GM23338 (cell line): ENCODE data around the gene MPPED1. TPM values are rescaled to one million over a fixed set of nuclear protein-coding genes. Genes with fewer than 3 reads are reported as not detected.

Source experiments
- ATAC-seq: fragments of 200-7000 bp; cut with Tn5 transposase; 3 replicates; pipeline ENCODE4 v1.9.1; 2020
- DNase-seq: peaks from one replicate; pipeline ENCODE4 v3.0.0-alpha.2; 2015; ENCODE audit warnings: low spot score
- H2AFZ ChIP-seq: fragments of 200-600 bp; sonication (generic); 2 replicates; pipeline ENCODE4 v1.8.0; 2016; ENCODE audit warnings: antibody characterized with exemption, mild to moderate bottlenecking, moderate library complexity
- H3F3A ChIP-seq: fragments of 200-600 bp; sonication (generic); replicated peaks from 2 replicates; pipeline ENCODE4 v1.8.0; 2017; ENCODE audit warnings: antibody characterized with exemption, mixed run types, low read depth
- H3K27ac ChIP-seq: fragments of 200-600 bp; sonication (generic); 2 replicates; pipeline ENCODE4 v1.6.1; 2016; ENCODE audit warnings: low read depth
- H3K27me3 ChIP-seq: fragments of 200-600 bp; sonication (generic); 2 replicates; pipeline ENCODE4 v1.8.0; 2016; ENCODE audit warnings: mild to moderate bottlenecking, mixed run types, moderate library complexity; ENCODE audit not compliant: insufficient read depth
- H3K36me3 ChIP-seq: fragments of 200-600 bp; sonication (generic); 2 replicates; pipeline ENCODE4 v1.8.0; 2016; ENCODE audit warnings: mild to moderate bottlenecking; ENCODE audit not compliant: insufficient read depth
- H3K4me1 ChIP-seq: fragments of 200-600 bp; sonication (generic); 2 replicates; pipeline ENCODE4 v1.8.0; 2016; ENCODE audit warnings: mild to moderate bottlenecking, moderate library complexity; ENCODE audit not compliant: insufficient read depth
- H3K4me2 ChIP-seq: fragments of 200-600 bp; sonication (generic); 2 replicates; pipeline ENCODE4 v1.7.1; 2017; ENCODE audit warnings: mixed run types
- H3K4me3 ChIP-seq: fragments of 200-600 bp; sonication (generic); 2 replicates; pipeline ENCODE4 v1.6.1; 2016; ENCODE audit warnings: mixed run types
- H3K79me2 ChIP-seq: fragments of 200-600 bp; sonication (generic); replicated peaks from 2 replicates; pipeline ENCODE4 v1.8.0; 2017; ENCODE audit warnings: mild to moderate bottlenecking; ENCODE audit not compliant: insufficient read depth
- H3K9me2 ChIP-seq: fragments of 200-600 bp; sonication (generic); 2 replicates; pipeline ENCODE4 v1.8.0; 2017; ENCODE audit not compliant: insufficient read depth
- H4K20me1 ChIP-seq: fragments of 200-600 bp; sonication (generic); replicated peaks from 2 replicates; pipeline ENCODE4 v1.8.0; 2017; ENCODE audit warnings: mild to moderate bottlenecking; ENCODE audit not compliant: insufficient read depth
- H3K27ac Mint-ChIP-seq: 2 replicates; pipeline ENCODE4 v1.8.0; 2020; ENCODE audit warnings: inconsistent platforms, mild to moderate bottlenecking, moderate library complexity, mixed read lengths
- H3K27me3 Mint-ChIP-seq: 3 replicates; pipeline ENCODE4 v1.8.0; 2022; ENCODE audit warnings: low read depth, mild to moderate bottlenecking, moderate library complexity, mixed read lengths, inconsistent platforms; ENCODE audit not compliant: insufficient read depth, poor library complexity
- H3K36me3 Mint-ChIP-seq: 3 replicates; pipeline ENCODE4 v1.8.0; 2021; ENCODE audit warnings: low read depth, mild to moderate bottlenecking, inconsistent platforms, moderate library complexity, mixed read lengths
- H3K4me1 Mint-ChIP-seq: 3 replicates; pipeline ENCODE4 v1.8.0; 2020; ENCODE audit warnings: mild to moderate bottlenecking, inconsistent platforms, mixed read lengths
- H3K4me3 Mint-ChIP-seq: 3 replicates; pipeline ENCODE4 v1.8.0; 2021; ENCODE audit warnings: moderate library complexity, mild to moderate bottlenecking, inconsistent platforms, mixed read lengths
- H3K9me3 Mint-ChIP-seq: 3 replicates; pipeline ENCODE4 v1.8.0; 2020; ENCODE audit warnings: moderate library complexity, mild to moderate bottlenecking, inconsistent platforms, mixed read lengths
- EZH2phosphoT487 ChIP-seq: fragments of 200-600 bp; sonication (generic); IDR thresholded peaks from one replicate; pipeline ENCODE4 v1.8.1; 2018; ENCODE audit warnings: antibody characterized with exemption; ENCODE audit not compliant: unreplicated experiment
- JUNB ChIP-seq: IDR thresholded peaks from one replicate; pipeline ENCODE4 v1.6.1; 2016; ENCODE audit warnings: antibody characterized with exemption; ENCODE audit not compliant: unreplicated experiment
- POLR2AphosphoS5 ChIP-seq: IDR thresholded peaks from 2 replicates; pipeline ENCODE4 v1.6.1; 2016; ENCODE audit warnings: antibody characterized with exemption, low read depth
- REST ChIP-seq: IDR thresholded peaks from one replicate; pipeline ENCODE4 v1.6.1; 2018; ENCODE audit warnings: antibody characterized with exemption; ENCODE audit not compliant: unreplicated experiment
- ZNF331 ChIP-seq: fragments of 250-450 bp; sonication (Bioruptor Pico); IDR thresholded peaks from 2 replicates; pipeline ENCODE4 v1.5.0; 2020; ENCODE audit warnings: low read depth, mild to moderate bottlenecking, moderate library complexity
- polyA plus RNA-seq: library from polyadenylated mRNA; unstranded; fragments of >200 nt; fragmentation: Nextera tagmentation; extraction: Ambion mirVana; gene quantifications from 2 replicates; pipeline ENCODE4 v1.2.1, GENCODE V29; 2016
- total RNA-seq: library from RNA; depleted of rRNA; stranded (reverse); fragments of >200 nt; shearing (Covaris generic); gene quantifications from 2 replicates; pipeline ENCODE4 v1.2.3, GENCODE V29; 2014
- TF ChIP-seq, protein P1 (sequence below): fragments of 250-450 bp; sonication (Bioruptor Pico); IDR thresholded peaks from 2 replicates; pipeline ENCODE4 v1.5.0; 2020; ENCODE audit warnings: mild to moderate bottlenecking, moderate library complexity

Gene MPPED1
- total and polyA plus RNA-seq, 2 experiments from 2014 or later, result 0.56 TPM; not detected in 1

- Histone ChIP-seq H3F3A (no peaks in the 10 kb centered on the region), H3K79me2 (no peaks in the 10 kb centered on the region), H3K4me1 (no peaks in the 10 kb centered on the region), H3K27me3 (no peaks in the 10 kb centered on the region), H3K9me2 (no peaks in the 10 kb centered on the region), H3K36me3 (no peaks in the 10 kb centered on the region), H4K20me1 (no peaks in the 10 kb centered on the region), H3K4me2 (no peak overlapping the region), H2AFZ (no peak overlapping the region), H3K27ac (no peak overlapping the region), H3K4me3 (no peak overlapping the region)
- no peaks in the 10 kb centered on the region for H3K36me3 Mint-ChIP-seq
- TF ChIP-seq POLR2AphosphoS5, result no peak
- no peak for TF ChIP-seq JUNB
- no peak for TF ChIP-seq REST
- TF ChIP-seq ZNF331, result no peak
- TF ChIP-seq, protein P1, sequence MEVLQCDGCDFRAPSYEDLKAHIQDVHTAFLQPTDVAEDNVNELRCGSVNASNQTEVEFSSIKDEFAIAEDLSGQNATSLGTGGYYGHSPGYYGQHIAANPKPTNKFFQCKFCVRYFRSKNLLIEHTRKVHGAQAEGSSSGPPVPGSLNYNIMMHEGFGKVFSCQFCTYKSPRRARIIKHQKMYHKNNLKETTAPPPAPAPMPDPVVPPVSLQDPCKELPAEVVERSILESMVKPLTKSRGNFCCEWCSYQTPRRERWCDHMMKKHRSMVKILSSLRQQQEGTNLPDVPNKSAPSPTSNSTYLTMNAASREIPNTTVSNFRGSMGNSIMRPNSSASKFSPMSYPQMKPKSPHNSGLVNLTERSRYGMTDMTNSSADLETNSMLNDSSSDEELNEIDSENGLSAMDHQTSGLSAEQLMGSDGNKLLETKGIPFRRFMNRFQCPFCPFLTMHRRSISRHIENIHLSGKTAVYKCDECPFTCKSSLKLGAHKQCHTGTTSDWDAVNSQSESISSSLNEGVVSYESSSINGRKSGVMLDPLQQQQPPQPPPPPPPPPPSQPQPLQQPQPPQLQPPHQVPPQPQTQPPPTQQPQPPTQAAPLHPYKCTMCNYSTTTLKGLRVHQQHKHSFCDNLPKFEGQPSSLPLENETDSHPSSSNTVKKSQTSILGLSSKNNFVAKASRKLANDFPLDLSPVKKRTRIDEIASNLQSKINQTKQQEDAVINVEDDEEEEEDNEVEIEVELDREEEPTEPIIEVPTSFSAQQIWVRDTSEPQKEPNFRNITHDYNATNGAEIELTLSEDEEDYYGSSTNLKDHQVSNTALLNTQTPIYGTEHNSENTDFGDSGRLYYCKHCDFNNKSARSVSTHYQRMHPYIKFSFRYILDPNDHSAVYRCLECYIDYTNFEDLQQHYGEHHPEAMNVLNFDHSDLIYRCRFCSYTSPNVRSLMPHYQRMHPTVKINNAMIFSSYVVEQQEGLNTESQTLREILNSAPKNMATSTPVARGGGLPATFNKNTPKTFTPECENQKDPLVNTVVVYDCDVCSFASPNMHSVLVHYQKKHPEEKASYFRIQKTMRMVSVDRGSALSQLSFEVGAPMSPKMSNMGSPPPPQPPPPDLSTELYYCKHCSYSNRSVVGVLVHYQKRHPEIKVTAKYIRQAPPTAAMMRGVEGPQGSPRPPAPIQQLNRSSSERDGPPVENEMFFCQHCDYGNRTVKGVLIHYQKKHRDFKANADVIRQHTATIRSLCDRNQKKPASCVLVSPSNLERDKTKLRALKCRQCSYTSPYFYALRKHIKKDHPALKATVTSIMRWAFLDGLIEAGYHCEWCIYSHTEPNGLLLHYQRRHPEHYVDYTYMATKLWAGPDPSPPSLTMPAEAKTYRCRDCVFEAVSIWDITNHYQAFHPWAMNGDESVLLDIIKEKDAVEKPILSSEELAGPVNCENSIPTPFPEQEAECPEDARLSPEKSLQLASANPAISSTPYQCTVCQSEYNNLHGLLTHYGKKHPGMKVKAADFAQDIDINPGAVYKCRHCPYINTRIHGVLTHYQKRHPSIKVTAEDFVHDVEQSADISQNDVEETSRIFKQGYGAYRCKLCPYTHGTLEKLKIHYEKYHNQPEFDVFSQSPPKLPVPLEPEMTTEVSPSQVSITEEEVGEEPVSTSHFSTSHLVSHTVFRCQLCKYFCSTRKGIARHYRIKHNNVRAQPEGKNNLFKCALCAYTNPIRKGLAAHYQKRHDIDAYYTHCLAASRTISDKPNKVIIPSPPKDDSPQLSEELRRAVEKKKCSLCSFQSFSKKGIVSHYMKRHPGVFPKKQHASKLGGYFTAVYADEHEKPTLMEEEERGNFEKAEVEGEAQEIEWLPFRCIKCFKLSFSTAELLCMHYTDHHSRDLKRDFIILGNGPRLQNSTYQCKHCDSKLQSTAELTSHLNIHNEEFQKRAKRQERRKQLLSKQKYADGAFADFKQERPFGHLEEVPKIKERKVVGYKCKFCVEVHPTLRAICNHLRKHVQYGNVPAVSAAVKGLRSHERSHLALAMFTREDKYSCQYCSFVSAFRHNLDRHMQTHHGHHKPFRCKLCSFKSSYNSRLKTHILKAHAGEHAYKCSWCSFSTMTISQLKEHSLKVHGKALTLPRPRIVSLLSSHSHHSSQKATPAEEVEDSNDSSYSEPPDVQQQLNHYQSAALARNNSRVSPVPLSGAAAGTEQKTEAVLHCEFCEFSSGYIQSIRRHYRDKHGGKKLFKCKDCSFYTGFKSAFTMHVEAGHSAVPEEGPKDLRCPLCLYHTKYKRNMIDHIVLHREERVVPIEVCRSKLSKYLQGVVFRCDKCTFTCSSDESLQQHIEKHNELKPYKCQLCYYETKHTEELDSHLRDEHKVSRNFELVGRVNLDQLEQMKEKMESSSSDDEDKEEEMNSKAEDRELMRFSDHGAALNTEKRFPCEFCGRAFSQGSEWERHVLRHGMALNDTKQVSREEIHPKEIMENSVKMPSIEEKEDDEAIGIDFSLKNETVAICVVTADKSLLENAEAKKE (CRISPR knock-in tag), result no peak
- TF ChIP-seq EZH2phosphoT487, result no peak
- DNase-seq, result no peak
- H3K27me3 Mint-ChIP-seq, result peaks cover 5% of the 10 kb centered on the region
- ATAC-seq, result no peak
- H3K27ac Mint-ChIP-seq, result no peak overlapping the region
- peaks cover 16% of the 10 kb centered on the region; the same call in 2 of the 3 replicates for H3K9me3 Mint-ChIP-seq
- no peak overlapping the region for H3K4me3 Mint-ChIP-seq
- no peaks in the 10 kb centered on the region for H3K4me1 Mint-ChIP-seq
Observed at GRCh38 chr22:43464809-43465208, 53.0 kb downstream of the MPPED1 start.
